H1 (cell line): Measurements from ENCODE around the gene NRROS. TPM values are rescaled to one million over a fixed set of nuclear protein-coding genes. Genes with fewer than 3 reads are reported as not detected.
A peak's percentile ranks its signal among the peaks of the same experiment; 100 is the strongest.

ENCODE experiments used
- CTCF ChIA-PET: fragments of 300-600 bp; sonication (Branson Sonifier 250); formaldehyde crosslinking; loops from one replicate; lab custom pipeline; 2021; ENCODE audit not compliant: partially characterized antibody; lab: Charles Lee
- POLR2A ChIA-PET: fragments of 300-600 bp; sonication (Branson Sonifier 250); formaldehyde crosslinking; loops from one replicate; lab custom pipeline; 2021; ENCODE audit warnings: inconsistent platforms; ENCODE audit not compliant: partially characterized antibody; lab: Charles Lee
- DNase-seq, 2 experiments: peaks; one replicate each; pipeline versions ENCODE4 v3.0.0 to v3.0.0-alpha.2; 2010 to 2022; ENCODE audit warnings: low spot score in 2 of 2, low read depth in 1 of 2, mixed read lengths in 1 of 2
- FAIRE-seq: peaks from 2 replicates; lab custom pipeline; 2011; peaks lifted over from hg19 to GRCh38; lab: Jason Lieb, UNC
- H2AFZ ChIP-seq: 2 replicates; pipeline ENCODE4 v1.8.1; 2012; ENCODE audit warnings: low read length, inconsistent platforms
- H2AK5ac ChIP-seq: 2 replicates; pipeline ENCODE4 v1.6.1; 2013; ENCODE audit warnings: low read depth, low read length
- H2BK120ac ChIP-seq: replicated peaks from 2 replicates; pipeline ENCODE3; 2013; ENCODE audit warnings: low read depth, low read length, inconsistent platforms
- H2BK12ac ChIP-seq: 2 replicates; pipeline ENCODE4 v1.6.1; 2013; ENCODE audit warnings: low read depth, low read length
- H2BK15ac ChIP-seq: 2 replicates; pipeline ENCODE4 v1.6.1; 2013; ENCODE audit warnings: low read length
- H2BK20ac ChIP-seq: 2 replicates; pipeline ENCODE4 v1.6.1; 2013; ENCODE audit warnings: low read length
- H2BK5ac ChIP-seq: 2 replicates; pipeline ENCODE4 v1.6.1; 2013; ENCODE audit warnings: low read depth, low read length
- H3K14ac ChIP-seq: 2 replicates; pipeline ENCODE4 v1.6.1; 2013; ENCODE audit warnings: inconsistent platforms; ENCODE audit not compliant: insufficient read length
- H3K18ac ChIP-seq: 2 replicates; pipeline ENCODE4 v1.6.1; 2013; ENCODE audit warnings: low read length; ENCODE audit errors: extremely low read depth
- H3K23ac ChIP-seq: 2 replicates; pipeline ENCODE4 v1.6.1; 2013; ENCODE audit warnings: inconsistent platforms; ENCODE audit not compliant: insufficient read length
- H3K23me2 ChIP-seq: 2 replicates; pipeline ENCODE4 v1.6.1; 2013; ENCODE audit warnings: low read depth, low read length
- H3K27ac ChIP-seq: 2 replicates; pipeline ENCODE4 v1.6.1; 2011; ENCODE audit warnings: low read depth, low read length, inconsistent platforms
- H3K27me3 ChIP-seq, 4 experiments: replicated peaks in 1 of 4; 1 replicate in 1 of 4; 2 replicates in 3 of 4; pipeline versions ENCODE4 v1.6.1 to v1.8.1; 2011 to 2013; ENCODE audit warnings: low read length in 3 of 4, mild to moderate bottlenecking in 3 of 4, inconsistent platforms in 2 of 4, mixed read lengths in 2 of 4, moderate library complexity in 1 of 4; ENCODE audit not compliant: control insufficient read depth in 3 of 4, insufficient read depth in 3 of 4; ENCODE audit errors: extremely low read depth in 1 of 4
- H3K36me3 ChIP-seq, 4 experiments: 2 replicates each; pipeline versions ENCODE4 v1.6.1 to v1.8.1; 2011 to 2013; ENCODE audit warnings: mild to moderate bottlenecking in 4 of 4, low read length in 3 of 4, moderate library complexity in 2 of 4, control low read depth in 1 of 4, inconsistent platforms in 1 of 4; ENCODE audit not compliant: insufficient read depth in 4 of 4, control insufficient read depth in 2 of 4
- H3K4ac ChIP-seq: replicated peaks from 2 replicates; pipeline ENCODE3; 2013; ENCODE audit warnings: low read length, low read depth, mixed read lengths, inconsistent platforms; ENCODE audit not compliant: insufficient read length
- H3K4me1 ChIP-seq, 4 experiments: replicated peaks in 1 of 4; 1 replicate in 1 of 4; 2 replicates in 3 of 4; pipeline versions ENCODE4 v1.6.1 to v1.8.1; 2011 to 2013; ENCODE audit warnings: low read length in 3 of 4, inconsistent platforms in 2 of 4, mixed read lengths in 1 of 4; ENCODE audit not compliant: insufficient read depth in 4 of 4, control insufficient read depth in 3 of 4
- H3K4me2 ChIP-seq, 2 experiments: 2 replicates each; pipeline versions ENCODE4 v1.6.1 to v1.8.1; 2011 to 2013; ENCODE audit warnings: low read depth in 2 of 2, low read length in 2 of 2, control low read depth in 1 of 2, inconsistent platforms in 1 of 2, mild to moderate bottlenecking in 1 of 2; ENCODE audit not compliant: insufficient read depth in 1 of 2
- H3K4me3 ChIP-seq, 4 experiments: fragments of 200-600, 300-600 bp in 1 of 4; sonication (generic), shearing (Covaris generic), sonication (Bioruptor Twin) in 1 of 4; 2 replicates each; pipeline versions ENCODE4 v1.5.1 to v1.8.1; 2011 to 2016; ENCODE audit warnings: low read length in 4 of 4, low read depth in 3 of 4, control low read depth in 2 of 4, inconsistent platforms in 2 of 4, mild to moderate bottlenecking in 2 of 4, mixed read lengths in 1 of 4, moderate library complexity in 1 of 4; ENCODE audit not compliant: insufficient read depth in 2 of 4; ENCODE audit errors: extremely low read depth in 1 of 4
- H3K56ac ChIP-seq: replicated peaks from 2 replicates; pipeline ENCODE3; 2013; ENCODE audit warnings: low read depth, mild to moderate bottlenecking, mixed read lengths, low read length, inconsistent platforms; ENCODE audit not compliant: insufficient read length
- H3K79me1 ChIP-seq: 2 replicates; pipeline ENCODE4 v1.6.1; 2013; ENCODE audit warnings: low read depth, low read length, control low read depth
- H3K79me2 ChIP-seq, 2 experiments: 2 replicates each; pipeline versions ENCODE4 v1.6.1 to v1.8.1; 2012 to 2013; ENCODE audit warnings: low read length in 2 of 2, mild to moderate bottlenecking in 2 of 2, inconsistent platforms in 1 of 2; ENCODE audit not compliant: insufficient read depth in 2 of 2, control insufficient read depth in 1 of 2
- H3K9ac ChIP-seq, 4 experiments: replicated peaks in 1 of 4; 1 replicate in 1 of 4; 2 replicates in 3 of 4; pipeline versions ENCODE4 v1.6.1 to v1.8.1; 2011 to 2013; ENCODE audit warnings: low read depth in 3 of 4, low read length in 3 of 4, control low read depth in 2 of 4, mild to moderate bottlenecking in 2 of 4, moderate library complexity in 2 of 4, inconsistent platforms in 1 of 4; ENCODE audit errors: extremely low read depth in 1 of 4
- H3K9me3 ChIP-seq, 2 experiments: 2 replicates each; pipeline versions ENCODE4 v1.6.1 to v1.8.1; 2012 to 2013; ENCODE audit warnings: mild to moderate bottlenecking in 2 of 2, moderate library complexity in 2 of 2, control low read depth in 1 of 2, inconsistent platforms in 1 of 2, low read depth in 1 of 2, low read length in 1 of 2, mixed read lengths in 1 of 2; ENCODE audit not compliant: insufficient read depth in 2 of 2
- H4K20me1 ChIP-seq, 2 experiments: replicated peaks in 1 of 2; 2 replicates each; pipeline versions ENCODE3 to v1.8.1; 2011 to 2013; ENCODE audit warnings: inconsistent platforms in 2 of 2, low read length in 2 of 2, mild to moderate bottlenecking in 1 of 2; ENCODE audit not compliant: insufficient read depth in 2 of 2, control insufficient read depth in 1 of 2
- H4K5ac ChIP-seq: 2 replicates; pipeline ENCODE4 v1.6.1; 2013; ENCODE audit warnings: low read length, low read depth, mixed read lengths, inconsistent platforms; ENCODE audit not compliant: insufficient read length
- H4K8ac ChIP-seq: 2 replicates; pipeline ENCODE4 v1.8.0; 2013; ENCODE audit warnings: mild to moderate bottlenecking, moderate library complexity, low read length, inconsistent platforms; ENCODE audit not compliant: insufficient read depth; ENCODE audit errors: extremely low read depth
- H4K91ac ChIP-seq: replicated peaks from 2 replicates; pipeline ENCODE3; 2013; ENCODE audit warnings: low read length, mixed read lengths, inconsistent platforms; ENCODE audit not compliant: insufficient read length
- RFX5 ChIP-seq: IDR thresholded peaks from 2 replicates; pipeline ENCODE4 v1.6.1; 2011; ENCODE audit warnings: low read depth, low read length, improper control_type of control experiment, borderline replicate concordance
- TAF1 ChIP-seq: IDR thresholded peaks from 2 replicates; pipeline ENCODE4 v1.6.1; 2011; ENCODE audit warnings: mild to moderate bottlenecking, low read depth, low read length
- WGBS, 2 experiments: shearing (Covaris generic) in 1 of 2; methylation state at CpG; one replicate each; pipeline versions ENCODE4 v1.1.6 to v1.1.7; 2013 to 2015; ENCODE audit warnings: low lambda C conversion rate in 2 of 2, mixed read lengths in 2 of 2, inconsistent platforms in 1 of 2, low coverage in 1 of 2, missing lambda C conversion rate in 1 of 2; ENCODE audit not compliant: insufficient replicate concordance in 2 of 2, insufficient coverage in 1 of 2, insufficient read length in 1 of 2; ENCODE audit errors: extremely low coverage in 1 of 2, missing lambda C conversion rate in 1 of 2; 5-methylcytosine and 5-hydroxymethylcytosine counted together
- polyA plus RNA-seq, 7 experiments: library from polyadenylated mRNA; depleted of rRNA in 3 of 7; stranded (reverse) in 5 of 7; unstranded in 2 of 7; fragments of >200 nt in 5 of 7; fragments of 200-250 nt in 2 of 7; gene quantifications; 1 replicate in 5 of 7; 2 replicates in 1 of 7; 4 replicates in 1 of 7; pipeline versions ENCODE4 v1.2.1 to v1.2.3, GENCODE V29; 2011 to 2013; ENCODE audit warnings: missing spikeins in 2 of 7, mixed read lengths in 2 of 7
- total RNA-seq: library from RNA; stranded (reverse); fragmentation: NEBNext Ultra II Directional; extraction: Animal tissue kit (Norgen Biotek cat#: 25700); gene quantifications from 2 replicates; pipeline ENCODE4 v1.2.1, GENCODE V29; 2021

NRROS gene
- total and polyA plus RNA-seq, 2 of the 8 experiments (the other 6 are each of a cell fraction or from before 2014, with no cell fraction given) = 5.3 to 7.3 TPM

DNA sequence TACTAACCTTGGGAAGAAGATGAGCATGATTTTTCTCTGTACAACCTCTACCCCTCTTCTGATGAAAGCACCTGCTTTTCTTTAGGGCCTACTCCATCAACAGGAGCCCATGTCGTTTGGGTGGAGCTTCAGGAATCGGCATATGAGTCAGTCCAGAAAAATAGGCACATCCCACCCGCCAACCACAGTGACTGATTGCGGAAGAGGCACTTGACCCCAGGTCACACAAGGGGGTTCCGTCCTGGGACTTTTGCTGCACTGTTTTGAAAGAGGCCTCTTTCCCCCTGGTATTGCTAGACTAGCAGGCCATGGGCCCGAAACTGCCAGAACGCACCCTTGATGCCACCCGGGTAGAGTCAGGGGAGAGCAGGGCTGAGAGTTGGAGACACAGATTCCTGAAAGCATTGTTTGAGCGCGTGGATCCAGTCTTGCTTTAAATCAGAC is 19.3 kb upstream of the NRROS start:
- H3K4me2 ChIP-seq = no peak overlapping the region
- no peak overlapping the region for H2AK5ac ChIP-seq
- no peak overlapping the region for H2BK120ac ChIP-seq
- no peak overlapping the region for H4K8ac ChIP-seq
- no peak overlapping the region; the same call in 1 of the 2 replicates for H3K18ac ChIP-seq
- no peak overlapping the region for H3K4me3 ChIP-seq
- H3K23me2 ChIP-seq = no peaks in the 10 kb centered on the region
- no peak overlapping the region for H3K56ac ChIP-seq
- ChIA-PET POLR2A (interaction anchor here (0.6 kb wide), 1 partner anchor 10 kb away, joined by 3 read pairs; no protein-coding TSS in a partner anchor), CTCF (interaction anchor here (1.1 kb wide), 1 partner anchor 11 kb away, joined by 4 read pairs; no protein-coding TSS in a partner anchor)
- no peaks in the 10 kb centered on the region for H3K36me3 ChIP-seq
- no peak overlapping the region for H2AFZ ChIP-seq
- no peak overlapping the region for H3K9ac ChIP-seq
- H2BK20ac ChIP-seq = 0 out of 2 replicates have a peak overlapping the region, but pooled peaks have one; percentile 32
- no peak overlapping the region for H4K91ac ChIP-seq
- H3K27ac ChIP-seq = no peak overlapping the region
- H2BK15ac ChIP-seq = no peak overlapping the region
- no peak for FAIRE-seq
- H3K4me1 ChIP-seq = peaks cover 0 to 5% (median 5%) of the 10 kb centered on the region in 4 experiments; a peak in 3 of 7 replicates
- 0 out of 2 replicates have a peak overlapping the region, but pooled peaks have one; percentile 23 for H2BK5ac ChIP-seq
- H3K14ac ChIP-seq = no peak overlapping the region
- no peak overlapping the region for H4K5ac ChIP-seq
- no peaks in the 10 kb centered on the region for H3K27me3 ChIP-seq
- H3K79me2 ChIP-seq = no peaks in the 10 kb centered on the region
- H2BK12ac ChIP-seq = peak overlapping the region; percentile 29; the same call in 1 of the 2 replicates
- DNase-seq = no peak
- no peak overlapping the region for H3K4ac ChIP-seq
- TF ChIP-seq TAF1 = no peak
- TF ChIP-seq RFX5 = no peak
- 83% methylated on average over 10 of the region's 10 CpGs; no CpG with 5 or more reads in 1 of the 2 experiments for WGBS, 2 experiments
- no peaks in the 10 kb centered on the region for H4K20me1 ChIP-seq
- no peak overlapping the region for H3K23ac ChIP-seq
- no peaks in the 10 kb centered on the region for H3K79me1 ChIP-seq
- no peaks in the 10 kb centered on the region for H3K9me3 ChIP-seq
